Tibial artery (tissue), 4 donors: ENCODE data around the gene LAMA2.

Experiments used
- DNase-seq, 2 donors: peaks; one replicate each; pipeline ENCODE4 v3.0.0-alpha.2; 2019
- H3K27ac ChIP-seq, 2 donors: fragments of 200-600 bp; sonication (generic) in 1 of 2; 1 replicate in 1 of 2; 2 replicates in 1 of 2; pipeline ENCODE4 v1.5.1; 2018 to 2019; ENCODE audit warnings: mild to moderate bottlenecking in 1 of 2
- H3K27me3 ChIP-seq, 2 donors: fragments of 200-600 bp; sonication (generic) in 1 of 2; one replicate each; pipeline versions ENCODE4 v1.5.1 to v1.6.0; 2016 to 2019
- H3K36me3 ChIP-seq, 3 donors: fragments of 200-600 bp; sonication (generic) in 2 of 3; one replicate each; pipeline ENCODE4 v1.5.1; 2016 to 2019; ENCODE audit warnings: mild to moderate bottlenecking in 2 of 3
- H3K4me1 ChIP-seq, 4 donors: fragments of 200-600 bp; sonication (generic) in 2 of 4; 1 replicate in 3 of 4; 2 replicates in 1 of 4; pipeline ENCODE4 v1.5.1; 2016 to 2019
- H3K4me3 ChIP-seq, 2 donors: fragments of 200-600 bp; sonication (generic) in 1 of 2; 1 replicate in 1 of 2; 2 replicates in 1 of 2; pipeline ENCODE4 v1.5.1; 2018 to 2019; ENCODE audit warnings: mild to moderate bottlenecking in 2 of 2
- H3K9me3 ChIP-seq, 3 donors: fragments of 200-600 bp; sonication (generic) in 1 of 3; one replicate each; pipeline ENCODE4 v1.5.1; 2016 to 2019
- intact Hi-C: fragments of 100-400 bp; cut with DNase I; formaldehyde crosslinking; loops from one replicate; pipeline ENCODE4 v1.15.0; 2023; ENCODE audit warnings: low total_unique reads
- TF ChIP-seq, protein P1 (sequence below), 2 experiments: fragments of 200-600 bp in 1 of 2; fragments of 450-650 bp in 1 of 2; IDR thresholded peaks; one replicate each; pipeline ENCODE4 v1.5.1; 2017 to 2019; ENCODE audit warnings: antibody characterized with exemption in 2 of 2, mild to moderate bottlenecking in 1 of 2, moderate library complexity in 1 of 2

Gene LAMA2

DNA sequence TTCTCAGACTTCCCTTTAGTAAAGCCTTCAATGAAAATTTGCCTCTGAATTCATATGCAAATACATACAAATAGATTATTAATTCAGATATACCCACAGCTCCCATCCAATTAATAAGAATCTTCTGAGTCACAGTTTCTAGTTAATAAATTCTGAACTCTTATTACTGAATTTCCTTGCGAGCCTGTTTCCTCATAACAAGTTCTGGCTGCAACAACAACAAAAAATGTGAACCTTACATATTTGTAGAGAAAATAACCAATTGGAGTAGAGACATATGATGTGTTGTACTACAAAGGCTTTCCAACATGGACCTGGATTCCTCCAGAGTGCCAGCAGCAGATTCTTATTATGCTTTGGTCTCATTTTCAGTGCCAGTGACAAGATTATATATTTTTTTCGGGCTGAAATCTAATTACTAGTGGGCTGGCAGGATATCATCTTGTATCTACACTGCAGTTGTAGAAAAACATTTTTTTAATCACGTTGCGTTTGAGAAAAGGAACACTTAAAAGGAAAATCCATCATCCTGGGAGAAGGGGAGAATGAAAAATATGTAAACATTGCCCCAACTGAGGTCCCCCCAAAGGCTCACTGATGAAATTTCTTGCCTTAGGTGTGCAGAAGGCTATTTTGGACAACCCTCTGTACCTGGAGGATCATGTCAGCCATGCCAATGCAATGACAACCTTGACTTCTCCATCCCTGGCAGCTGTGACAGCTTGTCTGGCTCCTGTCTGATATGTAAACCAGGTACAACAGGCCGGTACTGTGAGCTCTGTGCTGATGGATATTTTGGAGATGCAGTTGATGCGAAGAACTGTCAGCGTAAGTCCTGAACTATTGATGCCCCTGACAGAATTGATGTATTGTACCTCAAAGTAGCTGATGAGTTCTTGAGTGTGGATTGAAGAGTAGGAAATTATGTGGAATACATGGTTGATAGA, 404.6 kb downstream of the LAMA2 start:
- intact Hi-C loops = no loop called here
- no peak overlapping the region for H3K27ac ChIP-seq

DNA sequence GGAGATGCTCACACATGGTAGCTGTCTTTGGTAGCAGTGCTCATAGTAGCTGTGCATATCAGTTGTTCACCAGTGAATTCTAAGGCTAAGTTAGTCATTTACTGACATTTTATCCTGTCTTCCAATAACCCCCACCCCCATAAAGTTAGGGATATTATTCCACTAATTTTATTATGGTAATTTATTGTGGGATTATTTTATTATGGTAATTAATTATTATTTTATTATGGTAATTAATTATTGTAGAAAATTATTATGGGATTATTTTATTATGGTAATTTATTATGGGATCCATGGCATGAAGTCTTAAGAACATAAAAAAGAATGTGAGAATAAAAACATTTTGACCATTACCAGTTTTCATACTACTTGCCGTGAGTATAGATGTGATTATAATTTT, 406.5 kb downstream of the LAMA2 start:
- peaks cover 0 to 15% (median 8%) of the 10 kb centered on the region in 3 donors for H3K36me3 ChIP-seq

More for the DNA sequence above, 404.6 kb downstream of the LAMA2 start:
- TF ChIP-seq, protein P1, sequence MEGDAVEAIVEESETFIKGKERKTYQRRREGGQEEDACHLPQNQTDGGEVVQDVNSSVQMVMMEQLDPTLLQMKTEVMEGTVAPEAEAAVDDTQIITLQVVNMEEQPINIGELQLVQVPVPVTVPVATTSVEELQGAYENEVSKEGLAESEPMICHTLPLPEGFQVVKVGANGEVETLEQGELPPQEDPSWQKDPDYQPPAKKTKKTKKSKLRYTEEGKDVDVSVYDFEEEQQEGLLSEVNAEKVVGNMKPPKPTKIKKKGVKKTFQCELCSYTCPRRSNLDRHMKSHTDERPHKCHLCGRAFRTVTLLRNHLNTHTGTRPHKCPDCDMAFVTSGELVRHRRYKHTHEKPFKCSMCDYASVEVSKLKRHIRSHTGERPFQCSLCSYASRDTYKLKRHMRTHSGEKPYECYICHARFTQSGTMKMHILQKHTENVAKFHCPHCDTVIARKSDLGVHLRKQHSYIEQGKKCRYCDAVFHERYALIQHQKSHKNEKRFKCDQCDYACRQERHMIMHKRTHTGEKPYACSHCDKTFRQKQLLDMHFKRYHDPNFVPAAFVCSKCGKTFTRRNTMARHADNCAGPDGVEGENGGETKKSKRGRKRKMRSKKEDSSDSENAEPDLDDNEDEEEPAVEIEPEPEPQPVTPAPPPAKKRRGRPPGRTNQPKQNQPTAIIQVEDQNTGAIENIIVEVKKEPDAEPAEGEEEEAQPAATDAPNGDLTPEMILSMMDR (IDR thresholded peaks at IDR 0.05) = no peak
- Histone ChIP-seq H3K36me3 (peaks cover 0 to 10% (median 8%) of the 10 kb centered on the region in 3 donors), H3K4me3 (no peak overlapping the region), H3K9me3 (no peaks in the 10 kb centered on the region), H3K27me3 (no peaks in the 10 kb centered on the region), H3K4me1 (no peaks in the 10 kb centered on the region)
- no peak for DNase-seq

DNA sequence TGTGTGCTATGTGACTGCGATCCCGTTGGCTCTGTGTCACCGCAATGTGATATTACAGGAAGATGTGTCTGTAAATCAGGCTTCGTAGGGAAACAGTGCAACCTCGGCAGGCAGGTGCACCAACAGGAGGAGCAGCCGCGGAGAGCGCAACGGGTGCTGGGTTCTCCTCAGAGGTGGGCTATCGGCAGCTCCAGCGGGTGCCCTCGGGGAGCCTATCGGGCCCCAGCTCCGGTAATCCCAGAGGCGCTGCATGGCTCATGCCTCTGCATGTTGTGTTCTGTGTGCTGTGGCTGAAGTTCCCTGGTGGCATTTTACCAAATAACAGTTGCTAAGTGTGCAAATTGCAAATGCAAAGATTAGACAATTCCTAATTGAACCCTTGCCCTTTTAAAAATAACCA, 409.9 kb downstream of the LAMA2 start:
- intact Hi-C loops = no loop called here
- H3K27me3 ChIP-seq = no peaks in the 10 kb centered on the region
- H3K9me3 ChIP-seq = no peaks in the 10 kb centered on the region
- TF ChIP-seq, protein P1 (IDR thresholded peaks at IDR 0.05) = no peak
- no peak overlapping the region for H3K4me3 ChIP-seq
- DNase-seq = no peak
- peaks cover 0 to 15% (median 8%) of the 10 kb centered on the region in 3 donors for H3K36me3 ChIP-seq
- no peak overlapping the region for H3K27ac ChIP-seq
- H3K4me1 ChIP-seq = no peaks in the 10 kb centered on the region

More for the DNA sequence above, 406.5 kb downstream of the LAMA2 start:
- intact Hi-C loops = no loop called here
- Histone ChIP-seq H3K27me3 (no peaks in the 10 kb centered on the region), H3K4me3 (no peak overlapping the region), H3K4me1 (no peaks in the 10 kb centered on the region), H3K27ac (no peak overlapping the region), H3K9me3 (no peaks in the 10 kb centered on the region)
- DNase-seq = no peak
- TF ChIP-seq, protein P1 (IDR thresholded peaks at IDR 0.05) = no peak

DNA sequence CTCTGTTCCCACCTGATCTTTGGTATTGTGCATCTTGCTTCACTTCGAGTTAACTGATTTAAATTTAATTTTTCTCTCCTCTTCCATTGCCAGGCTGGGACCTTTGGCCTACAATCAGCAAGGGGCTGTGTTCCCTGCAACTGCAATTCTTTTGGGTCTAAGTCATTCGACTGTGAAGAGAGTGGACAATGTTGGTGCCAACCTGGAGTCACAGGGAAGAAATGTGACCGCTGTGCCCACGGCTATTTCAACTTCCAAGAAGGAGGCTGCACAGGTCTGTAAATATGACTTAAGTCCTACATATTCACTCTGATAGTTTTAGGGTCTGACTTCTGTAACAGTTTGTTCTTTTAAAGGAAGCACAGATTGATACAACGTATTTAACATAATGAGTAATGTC, 414.7 kb downstream of the LAMA2 start:
- Histone ChIP-seq H3K4me3 (no peak overlapping the region), H3K4me1 (no peaks in the 10 kb centered on the region), H3K36me3 (peaks cover 0 to 4% (median 0%) of the 10 kb centered on the region in 3 donors), H3K27ac (no peak overlapping the region), H3K9me3 (no peaks in the 10 kb centered on the region), H3K27me3 (no peaks in the 10 kb centered on the region)
- TF ChIP-seq, protein P1 (IDR thresholded peaks at IDR 0.05) = no peak
- DNase-seq = no peak
- intact Hi-C loops = no loop called here

DNA sequence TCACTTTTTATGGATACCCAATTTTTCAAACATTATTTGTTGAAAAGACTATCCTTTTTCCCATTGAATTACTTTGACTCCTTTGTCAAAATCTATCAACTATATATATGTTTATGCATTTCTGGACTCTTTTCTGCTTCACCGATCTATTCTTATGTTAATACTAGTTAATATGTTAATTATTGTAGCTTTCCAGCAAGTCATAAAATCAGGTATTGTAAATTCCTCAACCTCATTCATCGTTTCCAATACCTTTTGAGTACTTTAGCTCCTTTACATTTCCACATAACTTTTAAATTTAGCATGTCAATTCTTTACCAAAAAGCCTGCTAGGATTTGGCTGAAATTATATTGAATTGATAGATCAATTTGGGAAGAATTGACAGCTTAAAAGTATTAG, 419.7 kb downstream of the LAMA2 start:
- intact Hi-C loops = no loop called here
- DNase-seq = no peak
- H3K36me3 ChIP-seq = no peaks in the 10 kb centered on the region

More for the DNA sequence above, 419.7 kb downstream of the LAMA2 start:
- no peaks in the 10 kb centered on the region for H3K9me3 ChIP-seq
- no peaks in the 10 kb centered on the region for H3K4me1 ChIP-seq
- no peaks in the 10 kb centered on the region for H3K27me3 ChIP-seq
- TF ChIP-seq, protein P1 (IDR thresholded peaks at IDR 0.05) = no peak
- H3K4me3 ChIP-seq = no peak overlapping the region
- no peak overlapping the region for H3K27ac ChIP-seq
